Epithelial cell of proximal tubule (primary cell): Measurements from ENCODE around the gene SND1. TPM values are rescaled to one million over a fixed set of nuclear protein-coding genes. Genes with fewer than 3 reads are reported as not detected.

Experiments used
- DNase-seq: peaks from one replicate; pipeline ENCODE4 v3.0.0-alpha.2; 2011; ENCODE audit warnings: low read depth
- H3K4me3 ChIP-seq: 2 replicates; pipeline ENCODE4 v1.5.1; 2011; ENCODE audit warnings: low read depth, mild to moderate bottlenecking, low read length
- CTCF ChIP-seq: conservative IDR thresholded peaks from 2 replicates; pipeline ENCODE4 v1.5.1; 2012; ENCODE audit warnings: low read depth, mild to moderate bottlenecking, low read length
- total RNA-seq: library from RNA; depleted of rRNA; stranded (reverse); fragments of >200 nt; gene quantifications from 2 replicates; pipeline ENCODE4 v1.2.3, GENCODE V29; 2015

Gene SND1
- total RNA-seq, 1 donor from 2014 or later: 122 TPM

DNA sequence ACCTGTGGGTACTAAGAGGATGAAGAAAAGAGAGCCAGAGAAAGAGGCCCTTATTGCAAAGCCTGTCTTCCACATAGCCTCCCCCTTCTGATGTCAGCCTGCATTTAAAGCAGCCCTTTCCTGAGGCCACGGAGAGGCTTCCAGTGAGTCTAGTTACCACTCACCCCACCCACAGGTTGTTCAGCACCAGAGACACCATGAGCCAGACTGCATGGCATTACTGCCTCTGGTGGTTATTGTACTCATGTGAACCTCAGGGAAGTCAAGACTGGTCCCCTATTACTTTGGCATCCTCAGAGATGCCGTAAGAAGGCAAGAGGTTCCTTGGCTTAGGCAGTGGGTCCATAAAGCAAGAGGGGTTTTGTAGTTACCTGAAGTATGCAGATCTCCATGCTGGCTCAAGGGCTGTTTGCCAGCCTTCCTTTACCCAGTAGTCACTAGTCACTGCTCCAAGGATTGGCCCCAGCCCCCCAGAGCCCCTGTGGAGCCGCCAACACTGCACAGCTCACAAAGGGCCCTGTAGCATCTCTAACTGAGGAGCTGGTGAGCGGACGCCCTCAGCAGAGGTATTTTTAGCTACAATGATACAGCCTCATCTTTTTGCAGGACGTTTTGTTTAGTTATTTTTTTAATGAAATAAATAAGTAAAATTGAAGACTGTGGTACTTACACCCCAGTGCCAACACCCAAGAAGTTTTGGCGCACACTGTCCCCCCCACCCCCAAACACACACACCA, 358.6 kb downstream of the SND1 start:
- H3K4me3 ChIP-seq: no peak overlapping the region
- no peak for DNase-seq
- TF ChIP-seq CTCF: peak; percentile 43

- no peak overlapping the region for H3K4me3 ChIP-seq
- no peak for DNase-seq
- TF ChIP-seq CTCF: no peak
Observed at GRCh38 chr7:128011131-128011661, 359.2 kb downstream of the SND1 start.

- TF ChIP-seq CTCF: no peak
- no peak overlapping the region for H3K4me3 ChIP-seq
- no peak for DNase-seq
Observed at GRCh38 chr7:128014811-128015210, 362.8 kb downstream of the SND1 start.

- peak; percentile 36 for TF ChIP-seq CTCF
- no peak for DNase-seq
Observed at GRCh38 chr7:128017460-128017859, 365.5 kb downstream of the SND1 start.

DNA sequence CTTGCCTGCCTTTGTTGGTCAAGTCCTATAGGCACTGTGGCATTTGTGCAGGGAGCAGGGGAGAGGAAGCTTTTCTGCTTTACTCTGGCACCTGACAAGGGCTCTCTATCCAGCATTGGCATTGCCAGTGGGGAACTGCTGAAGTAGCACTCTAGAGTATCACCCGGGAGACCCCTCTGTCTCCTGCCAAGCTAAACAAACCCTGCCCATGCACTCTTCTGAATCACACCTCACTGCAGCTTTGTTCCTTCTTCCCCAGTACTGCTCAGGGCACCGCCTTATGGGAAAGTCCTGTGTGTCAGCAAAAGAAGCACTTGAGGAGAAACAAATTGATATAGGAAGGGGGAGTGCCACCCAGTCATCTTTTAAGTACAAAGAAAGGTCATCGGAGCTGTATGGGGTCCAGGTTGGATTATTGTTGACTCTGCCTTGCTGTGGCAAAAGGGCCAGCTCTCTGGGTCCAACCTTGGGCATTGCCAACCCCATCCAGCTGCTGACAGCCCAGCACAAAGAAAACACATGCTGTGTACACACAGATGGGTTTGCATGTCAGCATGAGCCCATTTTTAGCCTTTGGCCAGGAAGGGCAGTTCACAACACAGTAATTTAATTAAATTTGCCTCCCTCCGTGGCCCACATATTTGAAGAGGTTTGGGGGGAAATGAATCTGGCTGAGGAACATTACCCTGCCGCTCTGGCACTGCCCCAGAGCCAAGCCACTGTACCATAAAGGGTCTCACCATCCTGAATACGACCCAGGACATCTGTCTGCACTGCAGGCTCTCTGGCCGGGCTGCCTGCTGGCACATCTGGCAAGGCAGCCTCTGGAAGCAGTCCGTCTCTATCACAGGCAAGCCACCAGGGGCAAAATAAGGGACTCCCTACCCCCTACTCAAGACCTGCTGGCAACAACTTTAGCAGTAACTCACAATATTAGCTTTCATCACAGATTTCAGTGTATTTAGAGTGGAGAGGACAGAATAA, 366.2 kb downstream of the SND1 start:
- DNase-seq: peak; percentile 36
- H3K4me3 ChIP-seq: no peak overlapping the region
- TF ChIP-seq CTCF: no peak

More at GRCh38 chr7:128017460-128017859, 365.5 kb downstream of the SND1 start:
- H3K4me3 ChIP-seq: no peak overlapping the region

DNA sequence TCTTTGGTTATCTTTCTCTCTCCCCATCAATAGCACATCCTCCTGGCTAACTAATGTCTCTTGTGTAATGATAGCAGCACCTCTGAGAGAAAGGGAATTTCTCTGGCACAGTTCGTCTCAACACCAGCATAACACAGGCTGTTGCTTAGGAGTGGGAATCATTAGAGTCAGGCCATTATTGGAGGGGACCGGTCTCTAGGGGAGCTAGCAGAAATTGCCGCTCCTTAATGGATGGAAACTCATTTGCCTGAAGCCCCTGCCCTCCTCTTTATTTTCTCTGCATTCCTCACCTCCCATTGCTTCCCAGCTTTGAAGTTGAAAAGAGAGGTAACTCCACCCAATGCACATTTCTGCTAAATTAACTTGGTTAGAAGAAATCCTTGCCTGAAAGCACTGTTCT, 367.3 kb downstream of the SND1 start:
- TF ChIP-seq CTCF: no peak
- no peak overlapping the region for H3K4me3 ChIP-seq
- DNase-seq: no peak
